PC-9 (cell line): ENCODE measurements around the gene CYFIP2. TPM values are rescaled to one million over a fixed set of nuclear protein-coding genes. Genes with fewer than 3 reads are reported as not detected.

Source experiments
- BruUV-seq: library from RNA; stranded (reverse); fragments of 400-500 nt; replicated peaks from 2 replicates; lab custom pipeline; 2021; lab: Mats Ljungman, UMichigan
- CTCF ChIA-PET: fragments of 300-600 bp; sonication (Branson Sonifier 250); formaldehyde crosslinking; loops from one replicate; lab custom pipeline; 2022; ENCODE audit warnings: antibody characterized with exemption; lab: Charles Lee
- POLR2A ChIA-PET: fragments of 300-600 bp; sonication (Branson Sonifier 250); formaldehyde crosslinking; loops from one replicate; lab custom pipeline; 2022; ENCODE audit warnings: antibody characterized with exemption; ENCODE audit not compliant: unreplicated experiment; lab: Charles Lee
- DNase-seq, 2 experiments: peaks; one replicate each; pipeline versions ENCODE4 v3.0.0 to v3.0.0-alpha.2; 2015 to 2022; ENCODE audit warnings: mixed read lengths in 1 of 2
- H2AFZ ChIP-seq: fragments of 200-600 bp; sonication (generic); 2 replicates; pipeline ENCODE4 v1.8.1; 2017; ENCODE audit warnings: antibody characterized with exemption
- H3F3A ChIP-seq: fragments of 200-600 bp; sonication (generic); 2 replicates; pipeline ENCODE4 v1.8.1; 2017; ENCODE audit warnings: antibody characterized with exemption, mild to moderate bottlenecking, low read depth; ENCODE audit not compliant: insufficient read depth
- H3K27ac ChIP-seq: fragments of 200-600 bp; sonication (generic); 2 replicates; pipeline ENCODE4 v1.6.1; 2016; ENCODE audit warnings: mixed run types
- H3K27me3 ChIP-seq: fragments of 200-600 bp; sonication (generic); 2 replicates; pipeline ENCODE4 v1.6.1; 2016; ENCODE audit warnings: low read depth, mixed run types; ENCODE audit not compliant: insufficient read depth
- H3K36me3 ChIP-seq: fragments of 200-600 bp; sonication (generic); 2 replicates; pipeline ENCODE4 v1.6.1; 2016; ENCODE audit warnings: low read depth, mixed run types
- H3K4me1 ChIP-seq: fragments of 200-600 bp; sonication (generic); replicated peaks from 2 replicates; pipeline ENCODE4 v1.6.1; 2016; ENCODE audit warnings: mixed run types; ENCODE audit not compliant: insufficient read depth
- H3K4me2 ChIP-seq: fragments of 200-600 bp; sonication (generic); 2 replicates; pipeline ENCODE4 v1.6.1; 2017; ENCODE audit warnings: mixed run types
- H3K4me3 ChIP-seq: fragments of 200-600 bp; sonication (generic); 2 replicates; pipeline ENCODE4 v1.6.1; 2016; ENCODE audit warnings: mixed run types
- H3K79me2 ChIP-seq: fragments of 200-600 bp; sonication (generic); 2 replicates; pipeline ENCODE4 v1.6.1; 2017; ENCODE audit warnings: low read depth, mixed run types
- H3K9me2 ChIP-seq: fragments of 200-600 bp; sonication (generic); 2 replicates; pipeline ENCODE4 v1.8.1; 2017; ENCODE audit warnings: mild to moderate bottlenecking; ENCODE audit not compliant: insufficient read depth
- H3K9me3 ChIP-seq: fragments of 200-600 bp; sonication (generic); 2 replicates; pipeline ENCODE4 v1.8.1; 2016; ENCODE audit warnings: low read depth; ENCODE audit not compliant: insufficient read depth
- H4K20me1 ChIP-seq: fragments of 200-600 bp; sonication (generic); 2 replicates; pipeline ENCODE4 v1.8.1; 2017; ENCODE audit not compliant: insufficient read depth
- CTCF ChIP-seq: fragments of 200-600 bp; sonication (generic); conservative IDR thresholded peaks from 2 replicates; pipeline ENCODE4 v1.6.1; 2017; ENCODE audit warnings: mixed run types, antibody characterized with exemption, mild to moderate bottlenecking, moderate library complexity
- EZH2 ChIP-seq: fragments of 200-600 bp; sonication (generic); IDR thresholded peaks from 2 replicates; pipeline ENCODE4 v1.8.0; 2017; ENCODE audit warnings: antibody characterized with exemption, low read depth
- intact Hi-C: fragments of 100-400 bp; cut with micrococcal nuclease; formaldehyde crosslinking; loops from one replicate; pipeline ENCODE4 v1.10.0; 2022; ENCODE audit not compliant: unreplicated experiment
- total RNA-seq: library from RNA; stranded (reverse); gene quantifications from 2 replicates; pipeline ENCODE4 v1.2.3, GENCODE V29; 2021

Gene CYFIP2
- total RNA-seq, 1 experiment from 2014 or later, result not detected

GRCh38 chr5:157350939-157351801 is 85.2 kb downstream of the CYFIP2 start:
- POLR2A ChIA-PET, result no interaction called here
- Histone ChIP-seq H2AFZ (no peak overlapping the region), H3K27ac (no peak overlapping the region), H3K9me3 (no peaks in the 10 kb centered on the region), H3K9me2 (no peaks in the 10 kb centered on the region), H3K27me3 (peaks cover 30% of the 10 kb centered on the region), H3K4me1 (no peaks in the 10 kb centered on the region), H4K20me1 (no peaks in the 10 kb centered on the region), H3F3A (no peaks in the 10 kb centered on the region), H3K79me2 (no peaks in the 10 kb centered on the region), H3K4me2 (no peak overlapping the region), H3K36me3 (no peaks in the 10 kb centered on the region), H3K4me3 (no peak overlapping the region)
- BruUV-seq, result no TSS peak
- TF ChIP-seq EZH2 (no peak), CTCF (no peak)
- CTCF ChIA-PET, result no interaction called here
- DNase-seq, result no peak
- intact Hi-C loops, result no loop called here

GRCh38 chr5:157351802-157352092 is 85.8 kb downstream of the CYFIP2 start:
- no peaks in the 10 kb centered on the region for H3K4me1 ChIP-seq
- no peaks in the 10 kb centered on the region for H3F3A ChIP-seq
- no peaks in the 10 kb centered on the region for H4K20me1 ChIP-seq
- H3K9me2 ChIP-seq, result no peaks in the 10 kb centered on the region
- TF ChIP-seq CTCF, result no peak
- no peak for TF ChIP-seq EZH2
- H3K27me3 ChIP-seq, result peaks cover 24% of the 10 kb centered on the region
- no peak overlapping the region for H3K4me3 ChIP-seq
- no peaks in the 10 kb centered on the region for H3K36me3 ChIP-seq
- H3K79me2 ChIP-seq, result no peaks in the 10 kb centered on the region
- CTCF ChIA-PET, result no interaction called here
- H2AFZ ChIP-seq, result no peak overlapping the region
- H3K9me3 ChIP-seq, result no peaks in the 10 kb centered on the region
- no TSS peak for BruUV-seq
- intact Hi-C loops, result no loop called here
- no peak overlapping the region for H3K27ac ChIP-seq
- DNase-seq, result no peak
- POLR2A ChIA-PET, result no interaction called here
- no peak overlapping the region for H3K4me2 ChIP-seq

GRCh38 chr5:157352756-157353340 is 86.9 kb downstream of the CYFIP2 start:
- no peaks in the 10 kb centered on the region for H3K79me2 ChIP-seq
- no peaks in the 10 kb centered on the region for H3K9me2 ChIP-seq
- POLR2A ChIA-PET, result no interaction called here
- intact Hi-C loops, result no loop called here
- no TSS peak for BruUV-seq
- H2AFZ ChIP-seq, result no peak overlapping the region
- no peaks in the 10 kb centered on the region for H3K4me1 ChIP-seq
- H3K27ac ChIP-seq, result no peak overlapping the region
- H3K4me2 ChIP-seq, result no peak overlapping the region
- no peaks in the 10 kb centered on the region for H3F3A ChIP-seq
- no peak for DNase-seq
- TF ChIP-seq EZH2 (no peak), CTCF (no peak)
- no peaks in the 10 kb centered on the region for H3K9me3 ChIP-seq
- CTCF ChIA-PET, result no interaction called here
- H4K20me1 ChIP-seq, result no peaks in the 10 kb centered on the region
- no peaks in the 10 kb centered on the region for H3K36me3 ChIP-seq
- H3K4me3 ChIP-seq, result no peak overlapping the region
- H3K27me3 ChIP-seq, result peaks cover 19% of the 10 kb centered on the region
